HEK293 (cell line): Measurements from ENCODE around the gene SNX8.

Source experiments
- CTCF ChIP-seq: fragments of 450-650 bp; formaldehyde crosslinking; IDR thresholded peaks from 2 replicates; pipeline ENCODE4 v1.5.1; 2016; ENCODE audit warnings: missing biosample characterization, missing genetic modification characterization
- ZNF549 ChIP-seq: fragments of 450-650 bp; IDR thresholded peaks from 2 replicates; pipeline ENCODE4 v1.5.1; 2018; ENCODE audit warnings: missing biosample characterization, missing genetic modification characterization, mild to moderate bottlenecking, inconsistent platforms, moderate library complexity

- TF ChIP-seq CTCF (no peak), ZNF549 (tag by site-specific recombination) (no peak)
Observed at GRCh38 chr7:2301511-2301863, 12.8 kb downstream of the SNX8 start.
